Measurements from ENCODE around the gene HOXC9.

DNA sequence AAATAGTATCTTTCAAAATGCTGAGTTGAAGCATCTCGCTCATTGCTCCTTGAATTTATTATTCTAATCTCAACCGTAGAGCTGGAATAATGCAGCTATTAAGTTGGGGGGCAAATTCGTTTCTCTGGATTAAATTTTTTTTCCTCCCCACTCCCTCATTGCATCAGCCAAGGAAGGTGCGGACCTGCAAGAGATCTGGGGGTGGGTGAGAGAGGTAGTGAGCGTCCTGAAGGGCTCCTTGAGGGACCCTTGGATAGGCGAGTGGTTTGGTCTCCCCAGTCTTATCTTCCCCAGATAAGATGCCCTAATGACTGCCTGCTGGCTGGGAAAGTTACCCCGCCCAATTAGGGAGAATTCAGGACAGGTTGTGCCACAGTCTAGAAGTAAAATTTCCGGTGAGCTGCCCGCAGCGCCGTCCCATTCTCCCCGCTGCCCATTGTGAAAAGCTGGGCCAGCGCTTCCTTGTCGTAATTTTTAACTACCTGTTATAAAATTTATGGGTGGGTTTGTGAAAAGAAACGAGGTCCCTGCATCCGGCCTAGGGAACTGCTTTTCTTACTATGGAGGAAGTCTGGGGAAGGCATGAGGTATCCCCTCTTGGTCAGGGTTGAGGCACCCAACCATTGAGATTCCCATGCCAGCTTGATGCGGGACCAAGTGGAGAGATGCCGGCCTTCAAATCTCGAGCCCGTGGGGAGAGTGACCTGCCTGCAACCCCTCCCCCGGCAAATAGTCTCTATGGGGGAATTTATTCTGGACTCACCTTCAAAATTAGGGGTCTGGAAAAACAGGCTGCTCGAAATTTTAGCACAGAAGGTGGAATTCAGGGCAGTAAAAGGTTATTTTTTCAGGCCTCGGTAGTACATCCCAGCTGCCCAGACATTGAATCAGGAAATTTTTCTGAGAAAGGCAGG, 15.3 kb downstream of the HOXC9 start:
- no peak for TF ChIP-seq GATA3 (IDR thresholded peaks at IDR 0.05; ENCODE audit: low read depth, low read length)
- TF ChIP-seq GATA2 (IDR thresholded peaks at IDR 0.05; ENCODE audit: low read depth, low read length): no peak
